DND-41 (cell line): ENCODE measurements around the gene SMARCA4.

Experiments used
- ATAC-seq: fragments of 200-7000 bp; cut with Tn5 transposase; 3 replicates; pipeline ENCODE4 v1.9.1; 2021; ENCODE audit warnings: low read depth; ENCODE audit not compliant: insufficient read depth
- DNase-seq: peaks from one replicate; pipeline ENCODE4 v3.0.0-alpha.2; 2020
- H2AFZ ChIP-seq: 2 replicates; pipeline ENCODE4 v1.6.0; 2012; ENCODE audit warnings: low read depth, low read length
- H3K27ac ChIP-seq: 2 replicates; pipeline ENCODE4 v1.5.1; 2012; ENCODE audit warnings: low read length, inconsistent platforms
- H3K27me3 ChIP-seq: fragments of 200-600 bp; sonication (generic); 2 replicates; pipeline ENCODE4 v1.6.0; 2012; ENCODE audit warnings: low read length, mild to moderate bottlenecking, inconsistent platforms; ENCODE audit not compliant: insufficient read depth, poor library complexity
- H3K36me3 ChIP-seq: 2 replicates; pipeline ENCODE4 v1.5.1; 2012; ENCODE audit warnings: low read length, inconsistent platforms; ENCODE audit not compliant: insufficient read depth
- H3K4me1 ChIP-seq: 2 replicates; pipeline ENCODE4 v1.5.1; 2012; ENCODE audit warnings: mild to moderate bottlenecking, low read length; ENCODE audit not compliant: insufficient read depth
- H3K4me2 ChIP-seq: 2 replicates; pipeline ENCODE4 v1.6.0; 2012; ENCODE audit warnings: mild to moderate bottlenecking, moderate library complexity, low read length, inconsistent platforms; ENCODE audit not compliant: insufficient read depth
- H3K4me3 ChIP-seq, 2 experiments: fragments of 200-600 bp in 1 of 2; shearing (Covaris generic) in 1 of 2; 2 replicates each; pipeline ENCODE4 v1.5.1; 2012 to 2016; ENCODE audit warnings: inconsistent platforms in 2 of 2, low read length in 2 of 2, mild to moderate bottlenecking in 2 of 2, low read depth in 1 of 2, moderate library complexity in 1 of 2
- H3K79me2 ChIP-seq: 2 replicates; pipeline ENCODE4 v1.6.0; 2012; ENCODE audit warnings: low read length, inconsistent platforms; ENCODE audit not compliant: insufficient read depth
- H3K9ac ChIP-seq: 2 replicates; pipeline ENCODE4 v1.6.0; 2012; ENCODE audit warnings: low read depth, mild to moderate bottlenecking, inconsistent platforms, low read length, moderate library complexity
- H3K9me3 ChIP-seq: 2 replicates; pipeline ENCODE4 v1.5.1; 2012; ENCODE audit warnings: low read length, moderate library complexity, mild to moderate bottlenecking, inconsistent platforms; ENCODE audit not compliant: insufficient read depth, severe bottlenecking
- H4K20me1 ChIP-seq: 2 replicates; pipeline ENCODE4 v1.6.0; 2012; ENCODE audit warnings: low read length; ENCODE audit not compliant: insufficient read depth
- CTCF ChIP-seq: IDR thresholded peaks from 2 replicates; pipeline ENCODE4 v1.5.1; 2012; ENCODE audit warnings: borderline replicate concordance, low read length, moderate library complexity, mild to moderate bottlenecking; ENCODE audit not compliant: poor library complexity, severe bottlenecking; ENCODE audit errors: extremely low read depth
- EZH2 ChIP-seq: IDR thresholded peaks from 3 replicates; pipeline ENCODE4 v1.6.1; 2012; ENCODE audit warnings: borderline replicate concordance, low read depth, mild to moderate bottlenecking, moderate library complexity, low read length, inconsistent platforms; ENCODE audit not compliant: severe bottlenecking

SMARCA4 gene

GRCh38 chr19:11105014-11105636, 144.3 kb downstream of the SMARCA4 start:
- Histone ChIP-seq H3K79me2 (peaks cover 50% of the 10 kb centered on the region), H3K36me3 (peaks cover 93% of the 10 kb centered on the region), H3K9ac (no peak overlapping the region), H3K27me3 (no peaks in the 10 kb centered on the region), H3K4me2 (no peak overlapping the region), H2AFZ (no peak overlapping the region), H3K27ac (no peak overlapping the region), H3K9me3 (no peaks in the 10 kb centered on the region), H3K4me3 (no peak overlapping the region), H4K20me1 (peaks cover 48% of the 10 kb centered on the region), H3K4me1 (no peaks in the 10 kb centered on the region)
- DNase-seq (no peak), ATAC-seq (no peak)
- TF ChIP-seq CTCF (no peak), EZH2 (no peak)

DNA sequence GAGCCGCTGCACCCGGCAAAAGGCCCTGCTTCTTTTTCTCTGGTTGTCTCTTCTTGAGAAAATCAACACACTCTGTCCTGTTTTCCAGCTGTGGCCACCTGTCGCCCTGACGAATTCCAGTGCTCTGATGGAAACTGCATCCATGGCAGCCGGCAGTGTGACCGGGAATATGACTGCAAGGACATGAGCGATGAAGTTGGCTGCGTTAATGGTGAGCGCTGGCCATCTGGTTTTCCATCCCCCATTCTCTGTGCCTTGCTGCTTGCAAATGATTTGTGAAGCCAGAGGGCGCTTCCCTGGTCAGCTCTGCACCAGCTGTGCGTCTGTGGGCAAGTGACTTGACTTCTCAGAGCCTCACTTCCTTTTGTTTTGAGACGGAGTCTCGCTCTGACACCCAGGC, 145.6 kb downstream of the SMARCA4 start:
- Histone ChIP-seq H3K36me3 (peaks cover 96% of the 10 kb centered on the region), H4K20me1 (peaks cover 48% of the 10 kb centered on the region), H3K27ac (no peak overlapping the region), H3K79me2 (peaks cover 39% of the 10 kb centered on the region), H3K4me2 (no peak overlapping the region), H3K27me3 (no peaks in the 10 kb centered on the region), H3K4me3 (no peak overlapping the region), H2AFZ (no peak overlapping the region), H3K9ac (no peak overlapping the region), H3K9me3 (no peaks in the 10 kb centered on the region), H3K4me1 (no peaks in the 10 kb centered on the region)
- TF ChIP-seq CTCF (no peak), EZH2 (no peak)
- no peak for ATAC-seq
- DNase-seq = no peak

DNA sequence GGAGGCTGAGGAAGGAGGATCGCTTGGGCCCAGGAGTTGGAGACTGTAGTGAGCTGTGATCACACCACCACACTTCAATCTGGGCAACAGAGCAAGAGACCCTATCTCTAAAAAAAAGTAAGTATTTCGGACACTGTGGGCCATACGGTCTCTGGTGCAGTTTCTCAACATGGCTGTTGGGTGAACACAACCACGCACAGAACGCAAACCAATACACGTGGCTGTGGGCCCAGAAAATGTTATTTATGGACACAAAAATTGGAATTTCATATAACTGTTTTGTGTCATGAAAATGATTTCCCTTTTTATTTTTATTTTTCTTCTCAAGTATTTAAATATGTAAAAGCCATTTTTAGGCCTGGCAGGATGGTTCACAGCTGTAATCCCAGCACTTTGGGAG, 147.9 kb downstream of the SMARCA4 start:
- Histone ChIP-seq H3K27me3 (no peaks in the 10 kb centered on the region), H3K4me3 (no peak overlapping the region), H4K20me1 (peaks cover 53% of the 10 kb centered on the region), H3K9me3 (no peaks in the 10 kb centered on the region), H3K36me3 (peaks cover 98% of the 10 kb centered on the region), H2AFZ (no peak overlapping the region), H3K27ac (no peak overlapping the region), H3K9ac (no peak overlapping the region), H3K79me2 (peaks cover 32% of the 10 kb centered on the region), H3K4me1 (no peaks in the 10 kb centered on the region), H3K4me2 (no peak overlapping the region)
- no peak for ATAC-seq
- DNase-seq = no peak
- TF ChIP-seq CTCF = no peak
- no peak for TF ChIP-seq EZH2
